NCI-H460 (cell line): ENCODE results near the gene KLF9. TPM values are rescaled to one million over a fixed set of nuclear protein-coding genes. Genes with fewer than 3 reads are reported as not detected.
A peak's percentile ranks its signal among the peaks of the same experiment; 100 is the strongest.

Source experiments
- DNase-seq: peaks from one replicate; pipeline ENCODE4 v3.0.0-alpha.2; 2016; ENCODE audit warnings: low read depth; ENCODE audit errors: extremely low read depth
- polyA plus RNA-seq: library from polyadenylated mRNA; depleted of rRNA; stranded (reverse); fragments of >200 nt; gene quantifications from 2 replicates; pipeline ENCODE4 v1.2.3, GENCODE V29; 2014; cell fraction: nucleus; rRNA removed
- total RNA-seq: library from RNA; depleted of rRNA; stranded (reverse); fragments of >200 nt; shearing (Covaris generic); gene quantifications from 2 replicates; pipeline ENCODE4 v1.2.3, GENCODE V29; 2014; rRNA removed

The KLF9 gene
- total RNA-seq, result 7.1 and 7.4 TPM in 2 replicates
- polyA plus RNA-seq, result 0.88 and 3.4 TPM in 2 replicates

- peak; percentile 92 for DNase-seq
Observed at GRCh38 chr9:70413799-70414775, at the start of gene KLF9. KLF9 (minus strand) TSS chr9:70414657; CDS start chr9:70413363, 1,294 bp downstream.

GRCh38 chr9:70463877-70464276, 49.4 kb upstream of the KLF9 start:
- DNase-seq, result no peak

GRCh38 chr9:70462300-70462699, 47.8 kb upstream of the KLF9 start:
- no peak for DNase-seq

GRCh38 chr9:70457235-70457634, 42.8 kb upstream of the KLF9 start:
- DNase-seq, result no peak

DNA sequence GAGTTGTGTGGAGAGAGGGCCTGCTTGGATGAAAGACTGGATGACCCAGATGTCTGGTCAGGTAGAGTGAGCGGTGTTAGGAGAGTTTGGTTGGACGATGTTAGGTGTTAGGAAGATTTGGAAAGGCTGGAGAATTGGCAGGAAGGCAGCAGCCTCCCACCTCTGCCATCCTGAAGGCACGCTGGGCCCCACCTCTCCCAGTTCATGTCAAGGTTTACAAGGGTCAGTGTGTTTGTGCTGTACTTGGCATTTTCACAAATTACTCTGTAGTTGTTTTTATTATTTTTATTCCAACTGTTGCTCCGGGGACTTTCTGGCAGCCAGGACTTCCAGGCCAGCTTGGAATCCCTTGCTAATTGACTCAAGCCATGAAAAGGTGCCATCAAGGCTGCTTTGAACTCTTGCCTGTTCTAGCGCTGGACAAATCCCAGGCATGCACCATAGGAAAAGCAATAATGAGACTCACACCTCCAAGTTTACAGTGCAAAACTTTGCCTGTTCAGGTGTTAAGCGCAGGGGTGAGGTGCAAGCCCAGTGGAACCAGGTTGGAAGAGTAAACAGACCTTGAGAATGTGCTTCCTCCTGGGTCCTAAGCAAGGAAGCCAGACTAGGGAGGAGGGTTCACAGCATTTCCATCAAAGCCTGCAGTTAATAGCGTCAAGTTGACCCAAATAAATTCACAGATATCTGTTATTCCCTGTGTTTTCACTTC, 41.7 kb upstream of the KLF9 start:
- DNase-seq, result no peak

DNA sequence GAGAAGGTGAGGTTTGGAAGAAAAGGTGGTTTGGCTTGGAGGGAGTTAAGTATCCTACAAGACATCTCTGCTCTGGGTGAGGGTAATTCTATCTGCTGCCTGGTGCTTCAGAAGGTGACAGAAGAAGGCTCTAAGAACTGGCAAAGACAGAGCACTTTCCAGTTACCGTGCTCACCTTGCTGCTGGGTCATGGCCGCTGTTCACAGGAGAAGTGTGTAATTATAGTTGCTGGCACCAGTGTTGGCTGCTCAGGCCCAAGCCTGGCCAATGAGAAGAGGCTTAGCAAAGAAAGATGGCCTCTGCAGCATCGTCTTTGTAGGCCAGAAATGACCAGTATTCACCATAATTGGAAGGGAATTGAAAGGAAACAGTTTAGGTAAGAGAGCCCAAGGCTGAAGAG, 37.9 kb upstream of the KLF9 start:
- DNase-seq, result no peak

- DNase-seq, result no peak
Observed at GRCh38 chr9:70451765-70452164, 37.3 kb upstream of the KLF9 start.

GRCh38 chr9:70450738-70451137, 36.3 kb upstream of the KLF9 start:
- no peak for DNase-seq

GRCh38 chr9:70449461-70449860, 35.0 kb upstream of the KLF9 start:
- no peak for DNase-seq

GRCh38 chr9:70448919-70449318, 34.5 kb upstream of the KLF9 start:
- no peak for DNase-seq

DNA sequence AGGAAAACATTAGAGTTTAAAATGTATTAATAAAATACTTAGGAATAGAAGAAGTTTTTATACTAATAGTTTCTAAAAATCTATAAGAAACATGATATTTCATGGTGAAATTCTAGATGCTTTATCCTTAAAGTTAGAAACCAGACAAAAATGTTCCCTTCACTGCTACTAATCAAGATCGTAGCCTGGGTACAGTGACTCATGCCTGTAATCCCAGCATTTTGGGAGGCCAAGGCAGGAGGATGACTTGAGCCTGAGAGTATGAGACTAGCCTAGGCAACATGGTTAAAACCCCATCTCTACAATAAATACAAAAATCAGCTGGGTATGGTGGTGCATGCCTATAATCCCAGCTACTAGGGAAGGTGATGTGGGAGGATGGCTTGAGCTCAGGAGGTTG, 30.4 kb upstream of the KLF9 start:
- DNase-seq, result no peak

DNA sequence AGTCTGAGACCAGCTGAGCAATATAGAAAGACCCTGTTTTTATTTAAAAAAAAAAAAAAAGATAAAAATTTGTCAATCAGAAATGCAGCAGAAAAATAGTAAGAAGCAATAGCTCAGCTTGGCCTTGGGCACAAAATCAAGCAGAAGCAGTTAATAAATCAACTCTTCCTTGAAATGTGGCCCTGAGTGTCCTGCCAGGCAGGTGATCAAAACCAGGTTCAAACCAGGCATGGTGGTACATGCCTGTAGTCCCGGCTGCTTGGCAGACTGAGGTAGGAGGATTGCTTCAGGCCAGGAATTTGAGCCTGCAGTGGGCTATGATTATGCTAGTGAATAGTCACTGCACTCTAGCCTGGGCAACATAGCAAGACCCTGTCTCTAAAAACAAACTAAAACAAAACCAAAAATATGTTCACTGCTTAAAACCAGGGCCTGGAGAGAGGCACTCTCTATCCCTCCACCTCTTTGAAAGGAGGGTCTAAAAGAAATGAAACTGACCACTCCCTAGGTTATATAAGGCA, 27.9 kb upstream of the KLF9 start:
- DNase-seq, result no peak

GRCh38 chr9:70441622-70442021, 27.2 kb upstream of the KLF9 start:
- no peak for DNase-seq

DNA sequence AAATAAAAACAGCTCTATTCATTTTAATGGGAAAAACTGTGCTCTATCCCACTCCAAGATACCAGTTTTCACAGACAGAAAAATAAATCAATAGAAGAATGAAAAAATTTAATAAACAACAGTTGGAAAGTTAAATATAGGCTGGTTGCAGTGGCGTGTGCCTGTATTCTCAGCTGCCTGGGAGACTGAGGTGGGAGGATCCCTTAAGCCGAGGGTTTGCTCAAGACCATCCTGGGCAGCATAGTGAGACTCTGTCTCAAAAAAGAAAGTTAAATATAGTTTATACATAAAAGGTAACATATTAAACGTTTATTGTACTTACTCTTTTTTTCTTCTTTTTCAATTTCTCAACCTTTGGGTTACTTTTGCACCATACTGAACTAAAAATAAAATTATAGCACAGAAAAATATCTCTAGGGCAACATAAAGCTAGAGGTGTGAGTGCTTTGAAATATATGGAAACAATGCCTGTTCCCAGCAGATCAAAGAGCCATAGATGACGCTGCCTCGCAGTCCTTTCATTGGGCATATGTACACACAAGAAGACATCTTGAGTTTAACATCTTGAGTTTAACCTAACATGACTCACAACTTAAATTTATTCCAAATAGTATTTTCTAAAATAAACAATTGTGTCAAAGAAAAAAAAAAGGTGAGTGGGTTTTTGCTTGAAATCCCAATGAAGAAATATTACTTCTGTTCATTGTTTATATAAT, 25.7 kb upstream of the KLF9 start:
- no peak for DNase-seq

DNA sequence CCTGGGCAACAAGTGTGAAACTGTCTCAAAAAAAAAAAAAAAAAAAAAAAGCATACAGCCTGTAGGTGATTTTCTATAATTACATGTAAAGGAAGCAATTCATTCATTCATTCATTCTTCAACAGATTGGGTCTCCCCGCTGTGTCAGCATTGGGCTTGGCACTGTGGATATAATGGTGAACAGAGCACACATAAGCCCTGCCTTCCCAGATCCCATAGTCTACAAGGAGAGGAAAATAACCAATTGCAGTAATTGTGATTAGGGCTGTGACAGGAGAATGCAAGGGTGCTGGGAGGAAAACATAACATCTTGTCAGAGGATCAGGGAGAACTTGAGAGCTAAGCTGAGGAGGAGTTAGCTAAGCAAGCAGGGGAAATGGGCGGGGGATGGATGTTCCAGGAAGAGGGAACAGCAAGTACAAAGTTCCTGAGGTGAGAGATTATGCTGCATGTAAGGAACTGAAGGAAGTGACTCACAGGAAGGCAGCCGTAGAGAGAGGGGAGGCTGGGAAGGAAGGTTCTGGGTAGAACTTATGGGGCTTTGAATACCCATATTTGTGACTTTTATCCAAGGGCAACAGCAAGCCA, 24.0 kb upstream of the KLF9 start:
- peak; percentile 58 for DNase-seq

DNA sequence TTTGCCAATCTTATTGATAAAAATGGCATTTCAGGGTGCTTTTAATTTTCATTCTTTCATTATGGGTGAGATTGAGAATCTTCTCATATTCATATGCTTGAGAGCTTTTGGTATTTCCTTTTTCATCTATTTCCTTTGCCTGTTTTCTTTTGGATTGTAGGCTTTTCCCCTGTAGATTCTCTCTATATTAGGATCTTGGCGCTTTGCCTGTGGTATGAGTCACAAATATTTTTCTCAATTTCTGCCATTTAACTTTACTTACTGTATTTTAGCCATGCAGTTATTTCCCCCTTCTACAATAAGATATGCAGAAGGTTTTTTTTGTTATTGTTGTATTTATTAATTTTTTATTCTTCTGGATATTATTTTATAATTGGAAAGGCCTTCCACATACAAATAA, 21.5 kb upstream of the KLF9 start:
- DNase-seq, result no peak

- DNase-seq, result no peak
Observed at GRCh38 chr9:70429899-70430298, 15.4 kb upstream of the KLF9 start.

GRCh38 chr9:70428781-70429180, 14.3 kb upstream of the KLF9 start:
- no peak for DNase-seq

DNA sequence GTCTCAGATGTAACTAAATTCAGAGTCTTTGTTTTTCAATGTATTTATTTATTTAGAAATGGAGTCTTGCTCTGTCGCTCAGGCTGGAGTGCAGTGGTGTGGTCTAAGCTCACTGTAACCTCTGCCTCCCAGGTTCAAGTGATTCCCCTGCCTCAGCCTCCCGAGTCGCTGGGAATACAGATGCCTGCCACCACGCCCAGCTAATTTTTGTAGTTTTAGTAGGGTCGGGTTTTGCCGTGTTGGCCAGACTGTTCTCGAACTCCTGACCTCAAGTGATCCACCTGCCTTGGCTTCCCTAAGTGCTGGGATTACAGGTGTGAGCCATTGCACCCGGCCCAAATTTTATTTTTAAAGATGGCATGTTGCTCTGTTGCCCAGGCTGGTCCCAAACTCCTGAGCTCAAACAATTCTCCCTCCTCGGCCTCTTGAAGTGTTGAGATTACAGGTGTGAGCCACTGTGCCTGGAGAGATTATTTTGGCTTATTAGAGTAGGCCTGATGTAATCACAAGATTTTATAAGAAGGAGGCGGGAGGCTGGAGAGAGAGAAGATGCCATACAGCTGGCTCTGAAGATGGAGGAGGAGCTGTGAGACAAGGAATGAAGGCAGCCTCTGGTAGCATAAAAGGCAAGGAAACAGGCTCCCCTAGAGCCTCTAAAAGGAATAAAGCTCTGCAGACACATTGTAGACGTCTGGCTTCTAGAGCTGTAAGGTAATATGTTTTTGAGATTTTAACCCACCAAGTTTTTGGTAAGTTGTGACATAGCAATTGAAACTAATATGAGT, 12.9 kb upstream of the KLF9 start:
- DNase-seq, result no peak

DNA sequence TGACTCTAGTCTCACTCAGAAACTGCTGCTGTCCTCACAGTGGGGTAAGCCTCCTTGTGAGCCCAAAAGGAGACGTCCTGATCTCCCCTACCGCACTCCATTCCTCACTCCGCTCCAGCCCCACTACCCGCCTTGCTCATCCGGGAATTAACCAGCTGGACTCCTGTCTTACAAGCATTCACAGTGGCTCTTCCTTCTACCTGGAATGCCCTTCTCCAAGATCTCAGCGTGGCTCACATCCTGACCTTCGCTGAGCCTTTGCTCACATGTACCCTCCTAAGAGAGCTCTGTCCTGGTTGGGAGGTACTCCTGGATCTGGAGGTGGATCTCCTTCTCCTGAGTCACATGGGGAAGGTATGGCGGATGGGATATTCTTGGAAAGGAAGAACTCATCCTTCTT, 10.7 kb upstream of the KLF9 start:
- no peak for DNase-seq
